Mesothelial cell of epicardium (in vitro differentiated cells): Measurements from ENCODE around the gene MVK. TPM values are rescaled to one million over a fixed set of nuclear protein-coding genes. Genes with fewer than 3 reads are reported as not detected.

Experiments used
- DNase-seq, 2 experiments: peaks; one replicate each; pipeline ENCODE4 v3.0.0; 2021; ENCODE audit warnings: low spot score in 2 of 2; ENCODE audit not compliant: unreplicated experiment in 2 of 2
- H3K27ac Mint-ChIP-seq: 2 replicates; pipeline ENCODE4 v1.8.0; 2021; ENCODE audit warnings: mixed read lengths
- H3K27me3 Mint-ChIP-seq: 2 replicates; pipeline ENCODE4 v1.8.0; 2021; ENCODE audit warnings: low read depth, mixed read lengths
- H3K36me3 Mint-ChIP-seq: 2 replicates; pipeline ENCODE4 v1.8.0; 2021; ENCODE audit warnings: mixed read lengths
- H3K4me1 Mint-ChIP-seq: 2 replicates; pipeline ENCODE4 v1.8.0; 2021; ENCODE audit warnings: mixed read lengths
- H3K4me3 Mint-ChIP-seq: 2 replicates; pipeline ENCODE4 v1.8.0; 2021; ENCODE audit warnings: mild to moderate bottlenecking, moderate library complexity, mixed read lengths
- H3K9me3 Mint-ChIP-seq: 2 replicates; pipeline ENCODE4 v1.8.0; 2021; ENCODE audit warnings: mixed read lengths
- total RNA-seq: library from RNA; stranded (reverse); gene quantifications from 3 replicates; pipeline ENCODE4 v1.2.1, GENCODE V29; 2021
- TF ChIP-seq, protein P1 (sequence below): fragments of 200-600 bp; sonication (generic); IDR thresholded peaks from one replicate; pipeline ENCODE4 v1.5.0; 2021; ENCODE audit warnings: antibody characterized with exemption; ENCODE audit not compliant: unreplicated experiment

Gene MVK
- total RNA-seq, 1 donor from 2014 or later: 18.0 TPM

DNA sequence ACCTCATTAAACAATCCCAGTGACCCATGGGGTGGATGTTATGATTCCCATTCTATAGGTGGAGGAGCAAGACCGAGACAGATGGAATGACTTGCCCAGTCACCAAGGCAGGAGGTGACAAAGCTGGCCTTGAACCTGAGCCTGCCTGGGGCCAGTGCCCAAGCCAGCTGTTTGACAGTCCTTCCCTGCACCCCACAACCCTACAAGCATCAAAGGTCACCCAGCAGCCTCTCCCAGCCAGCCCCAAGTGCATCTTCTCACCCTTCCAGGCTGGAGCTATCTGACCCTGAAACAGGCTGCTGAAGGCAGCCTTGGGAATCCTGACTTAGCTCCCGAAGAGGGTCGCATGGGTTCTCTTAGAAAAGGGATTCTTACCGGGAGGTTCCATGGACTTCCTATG is 20.6 kb upstream of the MVK start:
- DNase-seq: no peak
- H3K4me3 Mint-ChIP-seq: no peak overlapping the region
- no peaks in the 10 kb centered on the region for H3K36me3 Mint-ChIP-seq
- peaks cover 23% of the 10 kb centered on the region for H3K27me3 Mint-ChIP-seq
- H3K4me1 Mint-ChIP-seq: no peaks in the 10 kb centered on the region
- no peaks in the 10 kb centered on the region for H3K9me3 Mint-ChIP-seq
- TF ChIP-seq, protein P1, sequence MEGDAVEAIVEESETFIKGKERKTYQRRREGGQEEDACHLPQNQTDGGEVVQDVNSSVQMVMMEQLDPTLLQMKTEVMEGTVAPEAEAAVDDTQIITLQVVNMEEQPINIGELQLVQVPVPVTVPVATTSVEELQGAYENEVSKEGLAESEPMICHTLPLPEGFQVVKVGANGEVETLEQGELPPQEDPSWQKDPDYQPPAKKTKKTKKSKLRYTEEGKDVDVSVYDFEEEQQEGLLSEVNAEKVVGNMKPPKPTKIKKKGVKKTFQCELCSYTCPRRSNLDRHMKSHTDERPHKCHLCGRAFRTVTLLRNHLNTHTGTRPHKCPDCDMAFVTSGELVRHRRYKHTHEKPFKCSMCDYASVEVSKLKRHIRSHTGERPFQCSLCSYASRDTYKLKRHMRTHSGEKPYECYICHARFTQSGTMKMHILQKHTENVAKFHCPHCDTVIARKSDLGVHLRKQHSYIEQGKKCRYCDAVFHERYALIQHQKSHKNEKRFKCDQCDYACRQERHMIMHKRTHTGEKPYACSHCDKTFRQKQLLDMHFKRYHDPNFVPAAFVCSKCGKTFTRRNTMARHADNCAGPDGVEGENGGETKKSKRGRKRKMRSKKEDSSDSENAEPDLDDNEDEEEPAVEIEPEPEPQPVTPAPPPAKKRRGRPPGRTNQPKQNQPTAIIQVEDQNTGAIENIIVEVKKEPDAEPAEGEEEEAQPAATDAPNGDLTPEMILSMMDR: no peak
- H3K27ac Mint-ChIP-seq: no peak overlapping the region

DNA sequence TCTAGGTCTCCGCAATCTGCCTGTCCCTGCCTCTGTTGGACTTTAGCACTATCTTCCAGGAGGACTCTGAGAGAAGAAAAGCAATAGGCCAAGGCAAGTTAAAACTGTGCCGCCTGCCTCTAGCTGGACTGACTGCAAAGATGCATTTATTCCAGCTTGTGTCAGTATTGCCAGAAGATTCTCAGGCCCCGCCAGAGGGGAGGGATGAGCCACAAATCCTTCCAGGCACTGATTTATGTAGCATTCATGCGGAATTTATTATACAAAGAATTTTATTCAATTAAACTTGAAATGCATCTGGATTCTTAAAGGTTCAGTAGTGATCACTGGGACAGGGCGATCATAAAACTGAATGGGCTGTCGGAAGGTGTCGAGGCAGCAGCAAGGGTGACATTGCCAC is 20.1 kb upstream of the MVK start:
- H3K4me1 Mint-ChIP-seq: no peaks in the 10 kb centered on the region
- TF ChIP-seq, protein P1: no peak
- no peaks in the 10 kb centered on the region for H3K9me3 Mint-ChIP-seq
- no peak for DNase-seq
- no peak overlapping the region for H3K27ac Mint-ChIP-seq
- peaks cover 18% of the 10 kb centered on the region for H3K27me3 Mint-ChIP-seq
- no peaks in the 10 kb centered on the region for H3K36me3 Mint-ChIP-seq
- H3K4me3 Mint-ChIP-seq: no peak overlapping the region

DNA sequence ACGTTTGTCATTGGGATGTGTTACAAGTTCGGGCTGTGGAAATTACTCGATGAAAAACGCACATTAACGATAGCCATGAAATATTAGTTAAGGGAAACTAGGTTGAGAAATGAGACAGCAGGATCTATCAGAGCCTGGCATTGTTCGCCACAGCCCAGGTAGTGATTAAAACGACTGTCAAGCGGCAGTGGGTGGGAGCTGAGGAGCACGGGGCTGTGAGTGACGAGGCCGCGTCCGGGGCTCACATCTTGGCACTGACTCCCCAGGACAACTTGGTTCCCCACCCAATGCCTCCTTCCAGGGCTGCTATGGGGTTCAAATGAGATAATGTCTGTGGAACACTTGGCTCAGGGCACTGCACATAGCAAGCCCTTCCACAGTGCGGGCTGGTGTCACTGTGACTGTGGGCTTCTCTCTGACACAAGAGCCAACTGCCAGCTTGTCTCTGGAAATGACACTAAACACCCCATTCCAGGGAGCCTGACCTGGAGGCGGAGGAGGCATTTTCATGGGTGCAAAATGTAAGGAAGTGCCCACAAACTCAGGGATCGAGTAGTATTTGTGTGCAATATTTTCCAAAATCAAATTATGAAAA is 19.6 kb upstream of the MVK start:
- no peak overlapping the region for H3K4me3 Mint-ChIP-seq
- TF ChIP-seq, protein P1: no peak
- H3K36me3 Mint-ChIP-seq: no peaks in the 10 kb centered on the region
- DNase-seq: no peak
- H3K27ac Mint-ChIP-seq: no peak overlapping the region
- no peaks in the 10 kb centered on the region for H3K9me3 Mint-ChIP-seq
- no peaks in the 10 kb centered on the region for H3K4me1 Mint-ChIP-seq
- H3K27me3 Mint-ChIP-seq: peaks cover 12% of the 10 kb centered on the region

DNA sequence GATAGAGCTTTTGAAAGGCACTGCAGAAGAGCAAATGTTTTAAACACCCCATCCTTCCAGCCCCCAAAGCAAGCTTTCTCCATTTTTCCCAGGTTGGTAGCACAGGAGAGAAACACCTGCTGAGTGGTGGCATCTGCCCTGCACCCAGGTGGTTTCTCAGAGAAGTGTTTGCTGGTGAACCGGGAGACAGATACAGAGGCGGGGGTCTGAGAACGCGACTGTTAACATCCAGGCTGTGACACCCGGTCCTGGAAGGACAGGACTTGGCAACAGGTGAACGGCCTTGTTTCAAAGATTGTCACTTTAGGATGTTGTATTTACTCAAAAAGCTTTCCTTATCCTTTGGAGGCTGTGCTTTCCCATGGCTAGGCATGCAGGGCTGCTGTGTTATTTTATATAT is 18.8 kb upstream of the MVK start:
- no peak for DNase-seq
- no peaks in the 10 kb centered on the region for H3K4me1 Mint-ChIP-seq
- no peak overlapping the region for H3K27ac Mint-ChIP-seq

DNA sequence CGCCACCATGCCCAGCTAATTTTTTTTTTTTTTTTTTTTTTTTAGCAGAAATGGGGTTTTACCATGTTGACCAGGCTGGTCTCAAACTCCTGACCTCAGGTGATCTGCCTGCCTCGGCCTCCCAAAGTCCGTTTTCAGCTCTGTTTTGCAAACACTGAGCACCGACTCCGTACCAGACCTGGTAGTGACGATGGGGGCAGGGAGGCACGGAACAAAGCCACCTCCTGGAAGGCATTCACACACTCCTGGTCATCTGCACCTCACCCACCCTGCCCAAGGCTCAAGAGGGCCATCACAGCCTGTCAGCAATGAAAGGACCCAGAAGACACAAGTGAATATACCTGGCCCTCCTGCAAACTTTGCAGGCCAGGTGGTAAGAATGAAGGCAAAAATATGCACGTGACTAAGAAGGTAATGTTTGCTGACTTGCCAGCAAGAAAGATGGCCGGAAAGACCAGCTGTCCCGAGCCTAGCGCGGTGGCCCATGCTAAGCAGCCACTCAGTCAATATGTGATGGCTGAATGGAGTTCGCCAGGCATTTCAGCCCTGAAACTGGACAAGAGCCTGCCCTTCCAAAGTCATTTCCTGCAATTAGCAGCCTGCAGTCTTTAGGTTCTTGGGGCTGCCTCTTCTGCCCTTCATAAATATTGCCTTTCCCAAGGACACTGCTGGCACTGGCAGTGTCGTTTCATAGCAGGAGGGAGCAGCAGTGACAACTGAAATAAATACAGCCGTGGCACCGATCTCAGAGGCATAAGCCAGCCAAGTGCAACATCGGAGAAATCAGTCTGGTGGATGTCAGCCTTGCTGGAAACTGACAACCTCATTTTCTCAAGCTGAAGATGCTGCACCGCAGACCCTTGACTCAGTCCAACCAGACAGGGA is 17.9 kb upstream of the MVK start:
- TF ChIP-seq, protein P1: no peak
- H3K9me3 Mint-ChIP-seq: no peaks in the 10 kb centered on the region
- no peaks in the 10 kb centered on the region for H3K4me1 Mint-ChIP-seq
- DNase-seq: no peak
- peaks cover 3% of the 10 kb centered on the region for H3K27me3 Mint-ChIP-seq
- no peak overlapping the region for H3K4me3 Mint-ChIP-seq
- H3K27ac Mint-ChIP-seq: no peak overlapping the region
- no peaks in the 10 kb centered on the region for H3K36me3 Mint-ChIP-seq

More for the DNA sequence above, 18.8 kb upstream of the MVK start:
- no peaks in the 10 kb centered on the region for H3K9me3 Mint-ChIP-seq
- H3K27me3 Mint-ChIP-seq: peaks cover 9% of the 10 kb centered on the region
- no peaks in the 10 kb centered on the region for H3K36me3 Mint-ChIP-seq
- TF ChIP-seq, protein P1: no peak
- no peak overlapping the region for H3K4me3 Mint-ChIP-seq
